ENCODE results near the gene PER1. TPM values are rescaled to one million over a fixed set of nuclear protein-coding genes. Genes with fewer than 3 reads are reported as not detected.

Gene PER1
- total and polyA plus RNA-seq, 9 of the 15 experiments (the other 6 are each of a cell fraction or from before 2014, with no cell fraction given) = 0.13 to 26.0 (median 3.4) TPM

- TF ChIP-seq ZNF280A (IDR thresholded peaks at IDR 0.05; ENCODE audit: low read depth, partially characterized antibody) (no peak), SNAPC5 (CRISPR knock-in tag; IDR thresholded peaks at IDR 0.05) (no peak), SMC3 (conservative IDR thresholded peaks at IDR 0.05; ENCODE audit: insufficient read depth, low read depth, low read length) (no peak), DDX20 (tag; IDR thresholded peaks at IDR 0.05; ENCODE audit: low read depth) (no peak), PURB (CRISPR knock-in tag; IDR thresholded peaks at IDR 0.05; ENCODE audit: low read depth) (no peak), FOXJ3 (CRISPR knock-in tag; IDR thresholded peaks at IDR 0.05) (no peak), HOXB6 (CRISPR knock-in tag; IDR thresholded peaks at IDR 0.05; ENCODE audit: borderline replicate concordance) (no peak), FOXA1 (IDR thresholded peaks at IDR 0.05; ENCODE audit: borderline replicate concordance) (no peak), TAF15 (IDR thresholded peaks at IDR 0.05; ENCODE audit: low read depth, low read length) (no peak), BHLHE40 (IDR thresholded peaks at IDR 0.05; ENCODE audit: low read length) (peak; percentile 85), KAT2B (IDR thresholded peaks at IDR 0.05; ENCODE audit: low read depth, low read length) (no peak), ZNF277 (CRISPR knock-in tag; IDR thresholded peaks at IDR 0.05; ENCODE audit: borderline replicate concordance) (no peak), RFX7 (CRISPR knock-in tag; IDR thresholded peaks at IDR 0.05) (no peak), ZNF121 (CRISPR knock-in tag; conservative IDR thresholded peaks at IDR 0.05) (no peak), NFATC3 (IDR thresholded peaks at IDR 0.05) (no peak), RERE (CRISPR knock-in tag; IDR thresholded peaks at IDR 0.05; ENCODE audit: borderline replicate concordance) (no peak), TCF7L2 (IDR thresholded peaks at IDR 0.05; ENCODE audit: low read depth, low read length) (no peak), SP1 (CRISPR knock-in tag; IDR thresholded peaks at IDR 0.05) (peak; percentile 54), CREB3 (tag; conservative IDR thresholded peaks at IDR 0.05; ENCODE audit: low read depth) (no peak)
Measured at GRCh38 chr17:8192070-8192815, 40.0 kb upstream of the PER1 start (continued).

Data from K562 (cell line).